NOMO-1 (cell line): ENCODE results near the gene CAPN10.
"Not testable (repeated sequence)": the region's sequence is repeated elsewhere in the genome, so short reads cannot be mapped to it uniquely, and the experiment has no call there.

Experiments
- DNase-seq, 2 experiments: peaks; one replicate each; lab custom pipeline; 2025; ENCODE audit not compliant: unreplicated experiment in 2 of 2; lab: John Stamatoyannopoulos, UW

The CAPN10 gene, protein sequence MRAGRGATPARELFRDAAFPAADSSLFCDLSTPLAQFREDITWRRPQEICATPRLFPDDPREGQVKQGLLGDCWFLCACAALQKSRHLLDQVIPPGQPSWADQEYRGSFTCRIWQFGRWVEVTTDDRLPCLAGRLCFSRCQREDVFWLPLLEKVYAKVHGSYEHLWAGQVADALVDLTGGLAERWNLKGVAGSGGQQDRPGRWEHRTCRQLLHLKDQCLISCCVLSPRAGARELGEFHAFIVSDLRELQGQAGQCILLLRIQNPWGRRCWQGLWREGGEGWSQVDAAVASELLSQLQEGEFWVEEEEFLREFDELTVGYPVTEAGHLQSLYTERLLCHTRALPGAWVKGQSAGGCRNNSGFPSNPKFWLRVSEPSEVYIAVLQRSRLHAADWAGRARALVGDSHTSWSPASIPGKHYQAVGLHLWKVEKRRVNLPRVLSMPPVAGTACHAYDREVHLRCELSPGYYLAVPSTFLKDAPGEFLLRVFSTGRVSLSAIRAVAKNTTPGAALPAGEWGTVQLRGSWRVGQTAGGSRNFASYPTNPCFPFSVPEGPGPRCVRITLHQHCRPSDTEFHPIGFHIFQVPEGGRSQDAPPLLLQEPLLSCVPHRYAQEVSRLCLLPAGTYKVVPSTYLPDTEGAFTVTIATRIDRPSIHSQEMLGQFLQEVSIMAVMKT

DNA sequence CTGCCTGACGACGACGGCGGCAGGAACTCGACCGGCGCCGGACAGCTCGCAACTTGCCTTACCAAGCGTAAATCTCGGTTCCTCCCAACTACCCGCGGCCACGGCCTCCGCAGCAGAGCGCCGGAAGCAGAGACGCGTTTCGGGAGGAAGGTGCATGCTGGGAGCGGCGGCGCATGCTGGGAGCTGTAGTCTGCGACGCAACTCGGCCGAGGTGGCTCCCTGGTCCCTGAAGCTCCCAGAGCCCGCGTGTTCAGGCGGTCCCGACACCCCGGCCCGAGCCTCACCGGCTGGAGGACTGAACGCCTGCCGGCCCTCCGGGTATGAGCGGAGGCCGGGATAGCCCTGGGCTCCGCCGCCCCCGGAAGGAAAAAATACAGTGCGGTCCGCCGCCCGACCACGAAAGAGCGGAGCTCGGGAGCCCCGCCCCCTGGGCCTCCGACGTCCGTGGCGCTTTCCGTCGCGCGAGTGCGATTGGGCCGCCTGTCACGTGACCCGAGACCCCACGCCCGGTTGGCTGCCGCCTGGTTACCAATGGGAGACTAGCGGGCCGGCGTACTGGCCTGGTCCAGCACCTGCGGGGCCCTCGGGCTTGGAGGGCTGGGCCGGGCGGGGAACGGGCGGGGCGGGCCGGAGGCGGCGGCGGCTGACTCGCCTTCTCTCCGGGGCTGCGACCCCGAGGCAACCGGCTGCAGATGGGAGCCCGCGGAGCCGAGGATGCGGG, at the start of gene CAPN10:
TSS of gene CAPN10 (plus strand) at position 537 of the 721 bp plus-strand sequence. CDS start at position 715, 178 bp downstream.
- DNase-seq: peak; percentile 91 to 96

DNA sequence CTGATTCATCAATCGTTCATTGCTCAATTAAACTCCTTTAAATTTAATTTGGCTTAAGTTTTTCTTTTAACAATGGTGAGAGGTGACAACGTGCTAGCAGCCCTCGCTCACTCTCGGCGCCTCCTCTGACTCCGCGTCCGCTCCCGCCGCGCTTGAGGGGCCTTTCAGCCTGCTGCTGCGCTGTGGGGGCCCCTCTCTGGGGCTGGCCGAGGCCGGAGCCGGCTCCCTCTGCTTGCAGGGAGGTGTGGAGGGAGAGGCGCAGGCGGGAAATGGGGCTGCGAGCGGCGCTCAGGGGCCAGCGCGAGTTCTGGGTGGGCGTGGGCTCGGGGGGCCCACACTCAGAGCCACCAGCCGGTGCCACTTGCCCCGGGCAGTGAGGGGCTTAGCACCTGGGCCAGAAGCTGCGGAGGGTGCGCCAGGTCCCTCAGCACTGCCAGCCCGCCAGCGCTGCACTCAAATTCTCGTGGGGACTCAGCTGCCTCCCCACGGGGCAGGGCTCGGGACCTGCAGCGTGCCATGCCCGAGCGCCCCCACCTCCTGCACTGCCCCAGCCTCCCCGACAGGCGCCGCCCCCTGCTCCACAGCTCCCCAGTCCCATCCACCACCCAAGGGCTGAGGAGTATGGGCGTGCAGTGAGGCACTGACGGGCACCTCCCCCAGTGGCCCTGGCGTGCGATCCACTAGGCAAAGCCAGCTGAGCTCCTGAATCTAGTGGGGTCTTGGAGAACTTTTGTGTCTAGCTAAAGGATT, 48.3 kb upstream of the CAPN10 start:
- no peak for DNase-seq

DNA sequence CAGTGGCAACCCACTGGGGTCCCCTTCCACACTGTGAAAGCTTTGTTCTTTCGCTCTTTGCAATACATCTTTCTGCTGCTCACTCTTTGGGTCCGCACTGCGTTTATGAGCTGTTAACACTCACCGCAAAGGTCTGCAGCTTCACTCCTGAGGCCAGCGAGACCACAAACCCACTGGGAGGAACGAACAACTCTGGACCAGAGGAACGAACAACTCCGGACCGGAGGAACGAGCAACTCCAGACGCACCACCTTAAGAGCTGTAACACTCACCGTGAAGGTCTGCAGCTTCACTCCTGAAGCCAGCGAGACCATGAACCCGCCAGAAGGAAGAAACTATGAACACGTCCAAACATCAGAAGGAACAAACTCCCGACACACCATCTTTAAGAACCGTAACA, 47.4 kb upstream of the CAPN10 start:
- not testable (repeated sequence) for DNase-seq

DNA sequence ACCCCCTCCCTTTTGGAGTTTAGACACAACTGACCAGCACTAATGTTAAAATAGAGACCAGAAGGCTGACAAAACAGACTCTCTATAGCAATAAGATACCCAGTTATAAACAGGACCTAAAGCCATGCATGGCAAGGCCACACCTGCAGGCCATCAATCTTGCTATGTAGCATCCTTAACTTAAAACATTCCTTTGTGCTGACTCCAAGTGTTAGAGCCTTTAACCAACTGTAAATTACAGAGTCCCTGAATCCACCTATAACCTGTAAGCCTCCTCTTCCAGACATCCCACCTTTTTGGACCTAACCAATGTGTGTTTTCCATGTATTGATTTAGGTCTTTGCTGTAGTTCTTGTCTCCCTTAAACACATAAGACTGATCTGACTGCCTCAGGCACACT, 46.6 kb upstream of the CAPN10 start:
- no peak for DNase-seq

DNA sequence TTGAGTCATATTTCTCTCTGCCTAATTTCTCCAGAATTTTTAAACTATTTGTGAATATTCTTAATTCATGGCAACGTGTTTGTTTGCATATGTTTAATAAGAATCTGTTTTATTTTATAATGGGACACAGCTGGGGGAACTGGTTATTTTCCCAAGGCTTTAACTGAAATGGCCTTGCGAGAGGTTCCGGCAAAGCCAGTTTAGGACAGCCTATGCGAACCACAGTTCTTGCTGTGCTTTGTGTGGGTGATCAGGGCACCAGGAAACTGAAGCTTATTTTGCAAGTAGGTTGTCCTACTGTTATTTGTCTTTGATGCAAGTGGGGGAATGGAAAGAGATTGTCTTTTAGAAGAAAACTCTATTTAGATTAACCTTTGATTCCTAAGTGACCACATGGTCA, 35.2 kb upstream of the CAPN10 start:
- no peak for DNase-seq

DNA sequence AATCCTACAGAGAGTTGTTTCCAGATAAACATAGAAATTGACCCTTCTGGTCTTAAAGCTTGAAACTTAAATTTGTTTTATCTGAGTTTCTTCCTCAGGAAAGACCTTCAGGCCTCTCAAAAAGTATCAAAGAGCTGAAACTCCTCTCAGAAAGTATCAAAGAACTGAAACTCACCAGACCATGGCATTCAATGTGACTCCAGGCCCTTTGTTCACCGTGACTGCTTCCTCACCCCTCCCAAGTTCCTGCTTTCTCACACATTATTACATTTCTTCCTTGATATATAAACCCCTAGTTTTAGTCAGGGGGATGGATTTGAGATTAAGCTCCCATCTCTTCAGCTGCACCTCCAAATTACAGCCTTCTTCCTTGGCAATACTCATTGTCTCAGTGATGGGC, 34.7 kb upstream of the CAPN10 start:
- no peak for DNase-seq

DNA sequence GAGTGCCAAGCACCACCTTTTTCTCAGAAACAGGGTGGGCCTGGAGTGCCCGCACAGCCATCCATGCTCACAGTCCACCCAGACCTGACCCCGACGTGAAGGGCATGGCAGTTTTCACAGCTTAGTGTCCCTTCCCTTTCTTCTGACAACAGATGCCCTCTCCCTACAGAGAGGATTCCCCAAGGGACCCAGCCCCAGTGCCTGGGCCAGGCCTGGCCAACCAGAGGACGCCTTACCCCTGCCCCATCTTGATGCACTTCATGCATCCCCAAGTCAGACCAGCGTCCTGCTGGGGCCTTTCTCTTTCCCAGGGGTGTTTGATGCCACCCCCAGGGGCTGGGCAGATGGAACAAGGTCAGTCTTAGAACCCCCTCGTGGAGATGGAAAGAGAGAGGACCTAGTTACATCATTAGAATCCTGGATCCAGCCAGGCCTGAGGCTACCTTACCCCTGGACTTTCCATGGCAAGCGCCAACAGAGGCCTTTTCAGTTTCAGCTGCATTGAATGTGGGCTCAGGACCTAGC, 32.5 kb upstream of the CAPN10 start:
- no peak for DNase-seq

DNA sequence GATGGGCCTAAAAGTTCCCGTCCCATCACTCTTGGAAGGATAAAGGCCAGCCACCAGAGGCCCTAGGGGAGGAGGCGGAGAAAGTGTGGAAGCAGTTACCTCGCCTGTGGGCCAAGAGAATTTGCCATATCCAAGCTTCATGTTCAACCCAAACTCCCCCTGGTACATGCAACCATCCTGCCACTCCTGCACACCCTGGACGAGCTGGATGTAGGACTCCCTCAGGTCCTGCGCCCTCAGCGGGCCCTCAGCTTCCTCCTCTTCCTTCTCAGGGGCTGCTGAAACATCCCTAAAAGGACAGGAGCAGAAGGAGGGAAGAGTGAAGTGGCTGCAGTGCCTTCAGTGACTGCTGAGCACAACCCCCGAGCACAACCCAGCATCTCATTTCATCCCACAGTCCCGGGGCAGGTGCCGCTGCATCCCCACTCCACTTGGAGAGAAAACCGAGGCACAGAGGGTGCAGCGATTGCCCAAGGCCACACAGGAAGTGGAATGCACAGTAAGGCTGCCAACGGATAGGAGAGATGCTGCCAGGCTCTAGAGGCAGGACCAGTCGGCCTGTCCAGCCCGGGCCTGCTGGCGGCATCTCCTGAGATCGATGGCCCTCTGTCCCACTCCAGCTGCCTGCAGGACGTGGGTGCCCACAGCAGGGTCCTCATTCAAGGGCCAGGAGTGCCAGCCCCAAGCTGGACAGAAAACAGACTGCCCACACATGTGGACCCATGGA, 31.6 kb upstream of the CAPN10 start:
- DNase-seq: no peak

DNA sequence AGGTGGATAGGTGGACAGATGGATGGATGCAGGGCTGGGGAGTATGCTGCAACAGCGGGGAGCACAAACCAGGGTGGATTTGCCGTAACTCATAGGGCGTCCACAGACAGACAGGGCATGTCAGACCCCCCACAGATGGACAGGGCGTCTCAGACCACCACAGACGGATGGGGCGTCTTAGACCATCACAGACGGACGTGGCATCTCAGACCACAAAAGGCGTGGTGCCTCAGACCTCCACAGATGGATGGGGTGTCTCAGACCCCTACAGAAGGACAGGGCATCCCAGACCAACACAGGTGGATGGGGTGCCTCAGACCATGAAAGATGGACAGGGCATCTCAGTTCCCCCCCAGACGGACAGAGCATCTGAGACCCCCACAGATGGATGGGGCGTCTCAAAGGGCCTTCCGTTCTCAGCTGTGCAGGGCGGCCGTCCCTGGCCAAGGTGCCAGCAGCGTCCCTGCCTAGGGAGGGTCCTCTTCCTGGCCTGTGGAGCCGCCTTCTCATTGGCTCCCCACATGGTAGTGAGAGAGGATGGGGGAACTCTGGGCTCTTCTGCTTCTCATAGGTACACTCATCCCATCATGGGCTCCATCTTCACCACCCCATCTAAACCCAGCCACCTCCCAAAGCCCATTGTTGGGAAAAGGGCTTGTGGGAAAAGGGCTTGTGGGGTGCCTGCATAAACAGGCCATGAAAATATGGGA, 30.8 kb upstream of the CAPN10 start:
- no peak for DNase-seq

DNA sequence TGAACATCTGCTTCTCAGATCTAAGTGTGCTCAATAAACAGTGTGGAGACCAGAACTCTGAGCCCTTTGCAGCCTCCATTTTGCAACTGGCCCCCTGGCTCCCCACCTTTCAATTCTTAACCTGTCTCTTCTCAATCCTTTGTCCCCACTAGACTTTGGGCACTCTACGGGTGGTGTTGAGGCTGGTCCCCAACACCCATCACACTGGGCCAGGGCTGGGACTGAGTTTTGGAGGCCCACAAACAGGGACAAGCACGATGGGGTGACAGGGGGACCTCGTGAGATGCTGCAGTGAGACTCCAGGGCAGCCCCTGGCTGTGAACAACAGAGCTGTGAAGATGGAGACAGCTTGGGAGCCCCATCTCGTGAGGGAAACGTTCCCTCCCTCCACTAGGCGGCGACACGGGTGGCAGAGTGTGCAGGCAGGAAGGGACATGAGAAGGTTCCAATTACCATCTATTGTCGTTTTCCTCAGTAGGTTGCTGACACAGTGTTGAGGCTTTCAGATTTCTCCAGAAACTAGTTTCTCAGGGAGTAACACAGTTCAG, 29.9 kb upstream of the CAPN10 start:
- no peak for DNase-seq

DNA sequence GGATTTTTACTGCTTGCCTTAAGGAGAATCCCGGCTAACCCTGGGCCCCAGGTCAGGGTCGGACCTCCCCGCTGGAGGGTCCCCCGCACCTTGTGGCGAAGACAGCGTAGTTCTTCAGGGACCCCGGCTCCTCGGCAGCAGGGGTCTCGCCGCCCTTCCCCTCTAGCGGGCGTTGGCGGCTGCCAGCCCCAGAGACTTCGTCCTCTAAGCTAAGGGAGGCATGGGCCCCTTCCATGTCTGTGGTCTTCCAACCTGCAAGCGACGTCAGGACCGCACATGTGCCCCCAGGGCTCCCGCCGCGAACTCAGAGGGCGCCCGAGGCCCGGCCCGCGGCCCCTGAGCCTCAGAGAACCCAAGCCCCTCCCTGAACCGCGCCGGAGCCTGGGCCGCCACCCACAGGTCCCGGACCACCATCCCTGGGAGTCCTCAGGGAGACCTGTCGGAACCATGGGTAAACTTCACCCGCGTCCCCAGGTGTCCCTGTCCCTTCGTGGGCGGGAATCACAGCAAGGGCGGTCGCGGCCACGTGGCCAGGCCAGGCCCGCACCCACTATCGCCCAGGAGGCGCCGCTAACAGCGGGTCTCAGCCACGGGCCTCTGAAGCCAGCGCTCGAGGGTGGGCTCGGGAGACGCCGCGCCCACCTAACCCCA, 29.3 kb upstream of the CAPN10 start:
- DNase-seq: no peak

DNA sequence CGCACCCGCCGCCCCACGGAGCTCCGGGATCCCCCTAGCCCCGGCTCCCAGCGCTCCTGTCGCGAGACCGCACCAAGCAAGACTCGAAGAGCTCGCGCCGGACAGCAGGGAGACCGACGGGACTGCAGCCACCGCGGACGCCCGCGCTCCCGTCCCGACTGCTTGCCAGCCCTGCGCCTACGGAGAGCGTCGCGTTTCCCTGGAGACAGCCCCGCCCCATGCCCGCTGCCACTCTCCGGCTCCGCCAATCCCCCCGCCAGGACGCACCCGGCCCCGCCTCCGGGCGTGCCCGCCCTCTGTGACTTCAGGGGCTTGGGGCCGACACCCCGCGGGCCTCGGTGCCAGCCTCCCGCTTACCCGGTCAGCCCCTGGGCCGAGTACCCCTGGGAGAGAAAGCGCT, 28.7 kb upstream of the CAPN10 start, which contains the start of gene ANKMY1:
TSS of gene ANKMY1 (minus strand) at position 181 of the 400 bp plus-strand sequence. CDS start 653 bp downstream, outside the sequence.
- no peak for DNase-seq

DNA sequence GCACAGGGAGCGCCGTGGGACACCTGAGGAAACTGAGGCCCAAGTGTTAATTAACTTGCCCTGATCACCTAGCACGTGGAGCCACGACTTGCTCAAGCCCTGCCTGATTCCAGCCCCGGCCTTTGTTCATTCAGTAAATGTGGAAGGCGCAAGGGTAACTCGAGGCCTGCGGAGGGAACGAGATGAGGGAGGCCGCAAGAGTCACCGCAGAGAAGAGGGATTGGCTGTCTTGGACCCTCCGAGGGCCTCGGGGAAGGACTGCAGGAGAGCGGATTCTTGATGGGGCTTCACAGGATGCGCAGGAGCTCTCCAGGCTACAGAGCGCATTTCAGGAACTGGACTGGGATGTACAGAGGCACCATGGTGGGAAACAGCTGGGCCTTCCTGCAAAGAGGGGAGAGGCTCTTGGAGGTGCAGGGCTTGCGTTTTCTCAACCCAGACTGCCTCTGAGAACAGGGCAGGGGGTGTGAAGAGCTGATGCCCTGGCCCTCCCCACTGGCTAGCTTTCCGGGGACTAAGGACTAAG, 28.2 kb upstream of the CAPN10 start:
- DNase-seq: no peak

DNA sequence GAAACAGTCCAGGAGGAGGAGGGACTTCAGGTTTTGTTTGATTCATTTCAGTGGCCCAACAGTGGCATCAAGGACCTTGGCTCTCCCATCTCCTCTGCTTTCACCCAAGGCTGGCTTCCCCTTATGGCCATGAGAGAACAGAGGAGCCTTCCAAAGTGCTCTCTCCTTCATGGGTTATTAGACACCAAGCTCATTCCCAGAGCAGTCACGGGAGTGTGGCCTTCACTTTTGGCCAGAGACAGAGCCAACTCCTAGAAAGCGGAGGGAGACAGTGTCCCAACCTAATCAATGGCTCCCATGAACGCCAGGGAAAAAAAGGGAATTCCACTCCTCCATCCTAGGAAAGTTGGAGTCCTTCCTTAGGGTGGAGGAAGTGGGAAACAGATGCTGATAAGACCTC, 27.2 kb upstream of the CAPN10 start:
- DNase-seq: no peak

DNA sequence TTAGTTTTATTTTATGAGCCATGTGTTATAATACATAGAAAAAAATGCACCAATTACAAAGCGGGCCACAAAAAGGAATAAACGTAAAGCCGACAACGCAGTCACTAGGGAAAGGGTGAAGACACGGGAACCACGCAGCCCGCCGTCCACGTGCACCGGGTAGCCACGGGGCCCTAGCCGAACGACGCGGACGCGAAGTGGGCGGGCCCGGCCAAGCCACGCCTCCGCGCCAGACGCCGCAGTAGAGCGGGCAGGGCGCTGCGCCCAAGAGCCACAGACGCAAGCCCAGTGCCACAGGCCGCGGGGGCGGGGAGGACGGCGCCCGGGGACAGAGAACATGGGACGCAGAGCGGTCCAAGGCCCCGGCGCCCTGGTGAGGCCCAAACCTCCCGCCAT, 26.5 kb upstream of the CAPN10 start, which contains the start of gene DUSP28:
TSS of gene DUSP28 (plus strand) at position 274 of the 396 bp plus-strand sequence. CDS start 328 bp downstream, outside the sequence.
- peak; percentile 74 to 94 for DNase-seq

DNA sequence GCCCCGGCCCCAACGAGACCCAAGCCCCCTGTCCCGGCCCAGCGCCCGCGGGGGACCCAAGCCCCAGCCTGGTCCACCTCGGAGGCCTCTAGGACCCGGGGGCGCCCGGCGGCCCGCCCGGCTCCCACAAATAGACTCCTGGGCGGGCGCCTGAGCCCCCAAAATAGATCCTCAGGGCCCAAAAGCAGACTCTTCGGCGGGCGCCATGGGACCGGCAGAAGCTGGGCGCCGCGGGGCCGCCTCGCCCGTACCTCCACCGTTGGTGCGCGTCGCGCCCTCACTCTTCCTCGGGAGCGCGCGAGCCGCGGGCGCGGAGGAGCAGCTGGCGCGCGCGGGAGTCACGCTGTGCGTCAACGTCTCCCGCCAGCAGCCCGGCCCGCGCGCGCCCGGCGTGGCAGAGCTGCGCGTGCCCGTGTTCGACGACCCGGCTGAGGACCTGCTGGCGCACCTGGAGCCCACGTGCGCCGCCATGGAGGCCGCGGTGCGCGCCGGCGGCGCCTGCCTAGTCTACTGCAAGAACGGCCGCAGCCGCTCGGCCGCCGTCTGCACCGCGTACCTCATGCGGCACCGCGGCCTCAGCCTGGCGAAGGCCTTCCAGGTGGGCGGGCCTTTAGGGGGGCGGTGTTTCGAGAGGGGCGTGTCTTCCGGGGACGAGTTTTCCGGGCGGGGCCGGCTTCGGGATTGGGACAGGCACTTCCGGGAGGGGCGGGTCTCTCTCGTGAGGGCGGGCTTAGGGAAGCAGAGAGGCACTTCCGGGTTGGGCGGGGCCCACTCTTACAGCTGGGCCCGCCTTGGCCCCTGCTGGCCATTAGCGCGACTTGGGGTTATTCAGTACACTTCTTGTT, 25.8 kb upstream of the CAPN10 start:
- DNase-seq: peak; percentile 93 to 99

DNA sequence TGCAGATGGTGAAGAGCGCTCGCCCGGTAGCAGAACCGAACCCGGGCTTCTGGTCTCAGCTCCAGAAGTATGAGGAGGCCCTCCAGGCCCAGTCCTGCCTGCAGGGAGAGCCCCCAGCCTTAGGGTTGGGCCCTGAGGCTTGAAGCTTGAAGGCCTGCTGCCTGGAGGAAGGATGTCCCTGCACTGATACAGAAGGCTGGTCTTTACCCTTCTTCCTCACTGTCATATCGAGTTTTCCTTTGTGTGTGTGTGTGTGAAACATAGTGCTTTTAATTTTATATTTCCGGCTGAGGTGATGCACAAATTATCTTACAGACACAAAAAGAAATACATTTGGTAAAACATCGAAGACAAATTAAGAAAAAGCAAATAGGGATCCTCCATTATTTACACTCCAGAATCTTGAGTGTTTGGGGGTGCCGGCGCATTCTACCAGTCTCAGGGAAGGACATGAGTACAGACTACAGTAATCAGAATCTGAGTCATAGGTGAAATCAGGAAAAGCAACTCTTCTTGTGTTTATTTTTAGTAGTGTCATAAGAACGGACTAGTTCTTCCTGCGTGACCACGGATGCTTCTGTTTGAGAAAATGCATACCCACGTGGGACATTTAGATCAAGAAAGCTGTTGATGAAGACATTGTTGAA, 25.1 kb upstream of the CAPN10 start:
- peak; percentile 28 to 72 for DNase-seq
